GM18858 (cell line): ENCODE measurements around the gene PLA1A.

Experiments
- ATAC-seq: cut with Tn5 transposase; IDR thresholded peaks from one replicate; pipeline ENCODE4 v1.9.1; 2021; ENCODE audit not compliant: unreplicated experiment

The PLA1A gene

GRCh38 chr3:119636249-119636648, 38.6 kb downstream of the PLA1A start:
- ATAC-seq = no peak

GRCh38 chr3:119636891-119637611, 39.4 kb downstream of the PLA1A start:
- ATAC-seq = no peak

- ATAC-seq = peak; percentile 24
These were observed 40.2 kb downstream of the PLA1A start for GRCh38 chr3:119637679-119638477.

GRCh38 chr3:119639494-119640350, 42.0 kb downstream of the PLA1A start:
- peak; percentile 18 for ATAC-seq

GRCh38 chr3:119641416-119641815, 43.7 kb downstream of the PLA1A start:
- no peak for ATAC-seq

- ATAC-seq = no peak
These were observed 45.2 kb downstream of the PLA1A start for GRCh38 chr3:119642746-119643473.

- ATAC-seq = no peak
These were observed 45.8 kb downstream of the PLA1A start for GRCh38 chr3:119643528-119643927.

- ATAC-seq = no peak
These were observed 46.8 kb downstream of the PLA1A start for GRCh38 chr3:119644481-119644880.

- no peak for ATAC-seq
These were observed 48.1 kb downstream of the PLA1A start for GRCh38 chr3:119645813-119646212.

GRCh38 chr3:119647171-119647570, 49.5 kb downstream of the PLA1A start:
- ATAC-seq = no peak

GRCh38 chr3:119647843-119648575, 50.3 kb downstream of the PLA1A start:
- no peak for ATAC-seq

GRCh38 chr3:119649761-119650160, 52.1 kb downstream of the PLA1A start:
- no peak for ATAC-seq

GRCh38 chr3:119652306-119653033, 54.8 kb downstream of the PLA1A start:
- no peak for ATAC-seq

- no peak for ATAC-seq
These were observed 56.2 kb downstream of the PLA1A start for GRCh38 chr3:119653876-119654275.

- ATAC-seq = no peak
These were observed 60.4 kb downstream of the PLA1A start for GRCh38 chr3:119657887-119658702.

GRCh38 chr3:119658994-119659393, 61.3 kb downstream of the PLA1A start:
- ATAC-seq = no peak

GRCh38 chr3:119659606-119660291, 62.1 kb downstream of the PLA1A start:
- ATAC-seq = no peak
